HCT116 (cell line): ENCODE data around the gene SCAI. TPM values are rescaled to one million over a fixed set of nuclear protein-coding genes. Genes with fewer than 3 reads are reported as not detected.

Experiments
- ATAC-seq: fragments of 200-7000 bp; cut with Tn5 transposase; 2 replicates; pipeline ENCODE4 v1.9.1; 2020; ENCODE audit warnings: mild to moderate bottlenecking, moderate library complexity
- BruUV-seq: library from RNA; stranded (reverse); fragments of 400-500 nt; replicated peaks from 2 replicates; lab custom pipeline; 2021; lab: Mats Ljungman, UMichigan
- CTCF ChIA-PET: fragments of 300-600 bp; sonication (Branson Sonifier 250); formaldehyde crosslinking; loops from one replicate; lab custom pipeline; 2021; ENCODE audit warnings: antibody characterized with exemption; lab: Charles Lee
- POLR2A ChIA-PET: fragments of 300-600, 350-600 bp; sonication (Branson Sonifier 250); formaldehyde crosslinking; loops from one replicate; lab custom pipeline; 2021; ENCODE audit warnings: antibody characterized with exemption; lab: Charles Lee
- RAD21 ChIA-PET, 2 experiments: fragments of 300-600 bp; sonication (Branson Sonifier 250); formaldehyde crosslinking; loops; one replicate each; lab custom pipeline; 2023; ENCODE audit warnings: low total read pairs in 2 of 2; ENCODE audit not compliant: uncharacterized antibody in 2 of 2, unreplicated experiment in 2 of 2, low non-redundant PET in 1 of 2; lab: Charles Lee
- DNase-seq: peaks from one replicate; pipeline ENCODE4 v3.0.0-alpha.2; 2010; ENCODE audit warnings: low read depth, low spot score
- H2AFZ ChIP-seq: fragments of 200-600 bp; shearing (Covaris generic), sonication (generic); 2 replicates; pipeline ENCODE4 v1.6.1; 2017; ENCODE audit warnings: low read depth, mixed run types, mixed read lengths, antibody characterized with exemption, low read length; ENCODE audit not compliant: poor library complexity, severe bottlenecking
- H3K27ac ChIP-seq: 2 replicates; pipeline ENCODE4 v1.5.1; 2012; ENCODE audit warnings: low read depth, low read length
- H3K27me3 ChIP-seq: fragments of 200-600 bp; sonication (generic); 2 replicates; pipeline ENCODE4 v1.6.1; 2016; ENCODE audit warnings: mixed run types, low read length, mixed read lengths; ENCODE audit not compliant: insufficient read depth
- H3K36me3 ChIP-seq, 2 experiments: fragments of 200-500 bp in 1 of 2; fragments of 200-600 bp in 1 of 2; sonication (Bioruptor generic) in 1 of 2; sonication (generic) in 1 of 2; 2 replicates each; pipeline versions ENCODE4 v1.5.1 to v1.6.1; 2014 to 2016; ENCODE audit warnings: low read length in 2 of 2, inconsistent platforms in 1 of 2, mixed read lengths in 1 of 2, mixed run types in 1 of 2; ENCODE audit not compliant: insufficient read depth in 2 of 2, control insufficient read depth in 1 of 2
- H3K4me1 ChIP-seq, 2 experiments: fragments of 200-600 bp in 1 of 2; sonication (generic) in 1 of 2; 2 replicates each; pipeline versions ENCODE4 v1.5.1 to v1.6.1; 2012 to 2017; ENCODE audit warnings: low read length in 2 of 2, inconsistent platforms in 1 of 2, mild to moderate bottlenecking in 1 of 2, mixed read lengths in 1 of 2, mixed run types in 1 of 2, moderate library complexity in 1 of 2; ENCODE audit not compliant: insufficient read depth in 2 of 2, control insufficient read depth in 1 of 2
- H3K4me2 ChIP-seq: fragments of 200-600 bp; sonication (generic); 2 replicates; pipeline ENCODE4 v1.6.1; 2017; ENCODE audit warnings: mixed run types, low read length, mixed read lengths
- H3K4me3 ChIP-seq, 2 experiments: fragments of 200-600 bp in 1 of 2; sonication (generic) in 1 of 2; replicated peaks in 1 of 2; 2 replicates each; pipeline ENCODE4 v1.5.1; 2011 to 2016; ENCODE audit warnings: low read length in 2 of 2, control low read depth in 1 of 2, low read depth in 1 of 2, mild to moderate bottlenecking in 1 of 2, mixed read lengths in 1 of 2, mixed run types in 1 of 2
- H3K79me2 ChIP-seq: fragments of 200-600 bp; sonication (generic); 2 replicates; pipeline ENCODE4 v1.6.1; 2017; ENCODE audit warnings: mild to moderate bottlenecking, mixed run types, low read length, moderate library complexity, mixed read lengths; ENCODE audit not compliant: insufficient read depth
- H3K9ac ChIP-seq: fragments of 200-600 bp; sonication (generic); 2 replicates; pipeline ENCODE4 v1.6.1; 2016; ENCODE audit warnings: low read length, mixed read lengths
- H3K9me2 ChIP-seq: fragments of 200-600 bp; sonication (generic), shearing (Covaris generic); 2 replicates; pipeline ENCODE4 v1.6.1; 2017; ENCODE audit warnings: mixed run types, mild to moderate bottlenecking, moderate library complexity; ENCODE audit not compliant: insufficient read depth
- H3K9me3 ChIP-seq, 2 experiments: fragments of 200-500 bp in 1 of 2; fragments of 200-600 bp in 1 of 2; sonication (Bioruptor generic) in 1 of 2; sonication (generic) in 1 of 2; 2 replicates each; pipeline ENCODE4 v1.6.1; 2014 to 2017; ENCODE audit warnings: low read length in 2 of 2, mixed read lengths in 2 of 2, inconsistent platforms in 1 of 2, low read depth in 1 of 2, mild to moderate bottlenecking in 1 of 2, mixed run types in 1 of 2, moderate library complexity in 1 of 2; ENCODE audit not compliant: control insufficient read depth in 1 of 2, insufficient read depth in 1 of 2
- H4K20me1 ChIP-seq: fragments of 200-600 bp; sonication (generic), shearing (Covaris generic); 2 replicates; pipeline ENCODE4 v1.6.1; 2017; ENCODE audit warnings: mixed run types, mild to moderate bottlenecking, moderate library complexity; ENCODE audit not compliant: insufficient read depth
- ATF3 ChIP-seq: IDR thresholded peaks from 2 replicates; pipeline ENCODE4 v1.6.1; 2012
- CEBPB ChIP-seq: IDR thresholded peaks from 2 replicates; pipeline ENCODE4 v1.6.1; 2012; ENCODE audit warnings: low read depth
- EZH2phosphoT487 ChIP-seq: fragments of 200-600 bp; IDR thresholded peaks from 2 replicates; pipeline ENCODE4 v1.6.1; 2018; ENCODE audit warnings: antibody characterized with exemption, borderline replicate concordance
- FOSL1 ChIP-seq: IDR thresholded peaks from 2 replicates; pipeline ENCODE4 v1.6.1; 2012; ENCODE audit warnings: low read depth
- JUND ChIP-seq: IDR thresholded peaks from 2 replicates; pipeline ENCODE4 v1.6.1; 2012
- MAX ChIP-seq: IDR thresholded peaks from 2 replicates; pipeline ENCODE4 v1.6.1; 2012
- POLR2A ChIP-seq: IDR thresholded peaks from 2 replicates; pipeline ENCODE4 v1.7.0; 2011; ENCODE audit warnings: borderline replicate concordance; ENCODE audit not compliant: insufficient read depth, insufficient read length; ENCODE audit errors: extremely low read depth
- POLR2AphosphoS5 ChIP-seq: IDR thresholded peaks from 2 replicates; pipeline ENCODE4 v1.6.1; 2011; ENCODE audit warnings: mild to moderate bottlenecking, low read depth, low read length, moderate library complexity
- RAD21 ChIP-seq: IDR thresholded peaks from 2 replicates; pipeline ENCODE4 v1.6.1; 2012; ENCODE audit warnings: low read depth, mild to moderate bottlenecking
- REST ChIP-seq: IDR thresholded peaks from 2 replicates; pipeline ENCODE4 v1.6.1; 2012; ENCODE audit warnings: low read depth
- SIN3A ChIP-seq: IDR thresholded peaks from 2 replicates; pipeline ENCODE4 v1.6.1; 2012; ENCODE audit warnings: low read depth
- SP1 ChIP-seq: IDR thresholded peaks from 2 replicates; pipeline ENCODE4 v1.6.1; 2012; ENCODE audit warnings: low read depth
- TCF7L2 ChIP-seq: IDR thresholded peaks from 2 replicates; pipeline ENCODE4 v1.7.0; 2011; ENCODE audit warnings: borderline replicate concordance, inconsistent platforms; ENCODE audit not compliant: insufficient read depth, insufficient read length; ENCODE audit errors: extremely low read depth
- ZBTB33 ChIP-seq: IDR thresholded peaks from 2 replicates; pipeline ENCODE4 v1.6.1; 2011; ENCODE audit warnings: mild to moderate bottlenecking, low read length, moderate library complexity; ENCODE audit not compliant: insufficient replicate concordance; ENCODE audit errors: extremely low read depth
- ZNF274 ChIP-seq: fragments of 200-500 bp; sonication (Bioruptor generic); IDR thresholded peaks from 2 replicates; pipeline ENCODE4 v1.6.1; 2014; ENCODE audit warnings: mild to moderate bottlenecking, low read depth, low read length, inconsistent platforms
- intact Hi-C: fragments of 100-400 bp; cut with micrococcal nuclease; formaldehyde crosslinking; loops from 2 replicates; pipeline ENCODE4 v1.10.0; 2022
- total RNA-seq: library from RNA; stranded (reverse); gene quantifications from one replicate; pipeline ENCODE4 v1.2.1, GENCODE V29; 2021; ENCODE audit not compliant: unreplicated experiment

The SCAI gene
- total RNA-seq, 1 experiment from 2014 or later = 14.0 TPM

GRCh38 chr9:124946167-124946566, 197.2 kb downstream of the SCAI start:
- ATAC-seq (no peak), DNase-seq (no peak)
- H2AFZ ChIP-seq = no peak overlapping the region
- H4K20me1 ChIP-seq = no peaks in the 10 kb centered on the region
- ChIA-PET POLR2A (no interaction called here), CTCF (no interaction called here), RAD21 (no interaction called here)
- H3K79me2 ChIP-seq = no peaks in the 10 kb centered on the region
- no peak overlapping the region for H3K4me2 ChIP-seq
- H3K27ac ChIP-seq = no peak overlapping the region
- TF ChIP-seq ZBTB33 (no peak), JUND (no peak), REST (no peak), SP1 (no peak), POLR2A (no peak), MAX (no peak), TCF7L2 (no peak), ATF3 (no peak), EZH2phosphoT487 (no peak), POLR2AphosphoS5 (no peak), ZNF274 (no peak), CEBPB (no peak), FOSL1 (no peak), RAD21 (no peak), SIN3A (no peak)
- H3K4me3 ChIP-seq = no peak overlapping the region
- no peak overlapping the region for H3K9ac ChIP-seq
- no peaks in the 10 kb centered on the region for H3K36me3 ChIP-seq
- intact Hi-C loops = no loop called here
- no peaks in the 10 kb centered on the region for H3K9me2 ChIP-seq
- no peaks in the 10 kb centered on the region for H3K27me3 ChIP-seq
- H3K9me3 ChIP-seq = no peaks in the 10 kb centered on the region
- peaks cover 6 to 8% of the 10 kb centered on the region in 2 experiments; a peak in 3 of 4 replicates for H3K4me1 ChIP-seq
- no TSS peak for BruUV-seq
